AG08395 (cell line): ENCODE data around the gene DNAJB7.
"Not testable (repeated sequence)": the region's sequence is repeated elsewhere in the genome, so short reads cannot be mapped to it uniquely, and the experiment has no call there.

ENCODE experiments used
- DNase-seq: peaks from one replicate; pipeline ENCODE4 v3.0.0; 2012; ENCODE audit warnings: mixed read lengths, low spot score

The DNAJB7 gene

GRCh38 chr22:40862013-40862412 is at the start of gene DNAJB7:
DNAJB7 (minus strand) TSS chr22:40862113; CDS start chr22:40861994, 119 bp downstream.
- no peak for DNase-seq

GRCh38 chr22:40908895-40909294 is 47.0 kb upstream of the DNAJB7 start:
- DNase-seq = no peak

GRCh38 chr22:40904101-40904500 is 42.2 kb upstream of the DNAJB7 start:
- no peak for DNase-seq

GRCh38 chr22:40898850-40899357 is 37.0 kb upstream of the DNAJB7 start:
- DNase-seq = peak; percentile 76

- DNase-seq = no peak
Measured at GRCh38 chr22:40894417-40894816, 32.5 kb upstream of the DNAJB7 start.

GRCh38 chr22:40890881-40891280 is 29.0 kb upstream of the DNAJB7 start:
- peak; percentile 4 for DNase-seq

GRCh38 chr22:40889116-40889515 is 27.2 kb upstream of the DNAJB7 start:
- no peak for DNase-seq

- DNase-seq = no peak
Measured at GRCh38 chr22:40878922-40879321, 17.0 kb upstream of the DNAJB7 start.

- no peak for DNase-seq
Measured at GRCh38 chr22:40877488-40877887, 15.6 kb upstream of the DNAJB7 start.

- DNase-seq = no peak
Measured at GRCh38 chr22:40876907-40877306, 15.0 kb upstream of the DNAJB7 start.

GRCh38 chr22:40875111-40875510 is 13.2 kb upstream of the DNAJB7 start:
- DNase-seq = no peak

- no peak for DNase-seq
Measured at GRCh38 chr22:40874016-40874415, 12.1 kb upstream of the DNAJB7 start.

- DNase-seq = not testable (repeated sequence)
Measured at GRCh38 chr22:40868379-40868778, 6.5 kb upstream of the DNAJB7 start.

- DNase-seq = no peak
Measured at GRCh38 chr22:40867109-40867508, 5.2 kb upstream of the DNAJB7 start.

- no peak for DNase-seq
Measured at GRCh38 chr22:40862537-40862936, 624 bp upstream of the DNAJB7 start.

- no peak for DNase-seq
Measured at GRCh38 chr22:40857309-40857855, 4.5 kb downstream of the DNAJB7 start.

GRCh38 chr22:40856513-40857308 is 5.2 kb downstream of the DNAJB7 start, which contains the start of the genes ST13 and XPNPEP3:
ST13 (minus strand) TSS chr22:40856639; CDS start chr22:40856540, 99 bp downstream.
XPNPEP3 (plus strand) TSS chr22:40857148; CDS start chr22:40857182, 34 bp downstream.
- peak; percentile 94 for DNase-seq

GRCh38 chr22:40855979-40856512 is 5.9 kb downstream of the DNAJB7 start:
- DNase-seq = peak; percentile 12

- no peak for DNase-seq
Measured at GRCh38 chr22:40855071-40855978, 6.6 kb downstream of the DNAJB7 start.

GRCh38 chr22:40853961-40854360 is 8.0 kb downstream of the DNAJB7 start:
- DNase-seq = no peak

GRCh38 chr22:40853333-40853732 is 8.6 kb downstream of the DNAJB7 start:
- DNase-seq = no peak

GRCh38 chr22:40845816-40846215 is 16.1 kb downstream of the DNAJB7 start:
- not testable (repeated sequence) for DNase-seq
